OCI-LY1 (cell line): ENCODE measurements around the gene BRF1.

Source experiments
- CTCF ChIP-seq: fragments of 200-600 bp; sonication (generic), shearing (Covaris generic); IDR thresholded peaks from 2 replicates; pipeline ENCODE4 v1.5.1; 2017; ENCODE audit warnings: mild to moderate bottlenecking, antibody characterized with exemption, low read length, moderate library complexity, mixed read lengths
- EZH2 ChIP-seq: fragments of 200-600 bp; sonication (generic), shearing (Covaris generic); IDR thresholded peaks from 2 replicates; pipeline ENCODE4 v1.8.0; 2017; ENCODE audit warnings: borderline replicate concordance, mixed run types, mild to moderate bottlenecking, antibody characterized with exemption, low read length, moderate library complexity, mixed read lengths

GRCh38 chr14:105226198-105226597, 74.6 kb downstream of the BRF1 start:
- TF ChIP-seq CTCF (no peak), EZH2 (no peak)
